HL-60 (cell line): ENCODE results near the gene CLINT1.

Experiments used
- DNase-seq, 2 experiments: peaks; one replicate each; pipeline ENCODE4 v3.0.0-alpha.2; 2010 to 2020; ENCODE audit warnings: low read depth in 1 of 2, low spot score in 1 of 2
- H3K27ac ChIP-seq: fragments of 250-450 bp; sonication (Bioruptor Pico); replicated peaks from 2 replicates; pipeline ENCODE4 v1.5.1; 2020; ENCODE audit warnings: mild to moderate bottlenecking, moderate library complexity
- H3K27me3 ChIP-seq: fragments of 250-450 bp; sonication (Bioruptor Pico); 2 replicates; pipeline ENCODE4 v1.5.1; 2021; ENCODE audit warnings: mild to moderate bottlenecking, moderate library complexity; ENCODE audit not compliant: insufficient read depth, poor library complexity, severe bottlenecking
- H3K4me3 ChIP-seq: replicated peaks from 2 replicates; pipeline ENCODE4 v1.5.1; 2011; ENCODE audit warnings: mild to moderate bottlenecking, control low read depth, low read length; ENCODE audit not compliant: insufficient read depth
- CTCF ChIP-seq: IDR thresholded peaks from one replicate; pipeline ENCODE4 v1.5.1; 2011; ENCODE audit warnings: low read length, control low read depth, inconsistent platforms; ENCODE audit not compliant: insufficient read depth
- GABPA ChIP-seq: IDR thresholded peaks from 2 replicates; pipeline ENCODE4 v1.6.1; 2012; ENCODE audit warnings: low read depth
- POLR2AphosphoS5 ChIP-seq: IDR thresholded peaks from 2 replicates; pipeline ENCODE4 v1.6.1; 2012; ENCODE audit warnings: low read depth
- REST ChIP-seq: IDR thresholded peaks from 2 replicates; pipeline ENCODE4 v1.6.1; 2012; ENCODE audit warnings: low read depth; ENCODE audit not compliant: insufficient replicate concordance
- SPI1 ChIP-seq: IDR thresholded peaks from 2 replicates; pipeline ENCODE4 v1.6.1; 2012; ENCODE audit warnings: low read depth, mild to moderate bottlenecking, borderline replicate concordance

Gene CLINT1

GRCh38 chr5:157739388-157740228 lies 119.3 kb downstream of the CLINT1 start:
- Histone ChIP-seq H3K27ac (no peak overlapping the region), H3K27me3 (no peaks in the 10 kb centered on the region), H3K4me3 (no peak overlapping the region)
- TF ChIP-seq CTCF (no peak), REST (no peak), POLR2AphosphoS5 (no peak), SPI1 (no peak), GABPA (no peak)
- DNase-seq = no peak

GRCh38 chr5:157735991-157736390 lies 123.0 kb downstream of the CLINT1 start:
- DNase-seq = no peak
- Histone ChIP-seq H3K27ac (no peak overlapping the region), H3K27me3 (no peaks in the 10 kb centered on the region), H3K4me3 (no peak overlapping the region)
- TF ChIP-seq GABPA (no peak), REST (no peak), SPI1 (no peak), CTCF (no peak), POLR2AphosphoS5 (no peak)
